HTR-8/SVneo (cell line): ENCODE results near the gene CCDC14.
A peak's percentile ranks its signal among the peaks of the same experiment; 100 is the strongest.
"Not testable (repeated sequence)": the region's sequence is repeated elsewhere in the genome, so short reads cannot be mapped to it uniquely, and the experiment has no call there.

Experiments
- DNase-seq: peaks from one replicate; pipeline ENCODE4 v3.0.0; 2011; ENCODE audit warnings: low spot score, mixed read lengths; ENCODE audit not compliant: insufficient read length
- FAIRE-seq: peaks from 2 replicates; lab custom pipeline; 2011; peaks lifted over from hg19 to GRCh38; lab: Jason Lieb, UNC

Gene CCDC14

GRCh38 chr3:123960781-123961507 is at the start of gene CCDC14:
Gene CCDC14 (minus strand): TSS chr3:123961229. CDS start chr3:123961173, 56 bp downstream.
- DNase-seq (peak; percentile 95), FAIRE-seq (peak; percentile 79)

GRCh38 chr3:124008321-124008720 is 47.3 kb upstream of the CCDC14 start:
- FAIRE-seq, result not testable (repeated sequence)

GRCh38 chr3:124007186-124007585 is 46.2 kb upstream of the CCDC14 start:
- DNase-seq (no peak), FAIRE-seq (no peak)

More at GRCh38 chr3:124008321-124008720, 47.3 kb upstream of the CCDC14 start:
- DNase-seq, result not testable (repeated sequence)

GRCh38 chr3:124002405-124003079 is 41.5 kb upstream of the CCDC14 start:
- not testable (repeated sequence) for FAIRE-seq, DNase-seq

- DNase-seq, result not testable (repeated sequence)
- FAIRE-seq, result peak; percentile 54
These were observed 40.3 kb upstream of the CCDC14 start for GRCh38 chr3:124001366-124001765.

GRCh38 chr3:123997543-123997942 is 36.5 kb upstream of the CCDC14 start:
- FAIRE-seq (no peak), DNase-seq (no peak)

GRCh38 chr3:123993818-123994217 is 32.8 kb upstream of the CCDC14 start:
- FAIRE-seq (no peak), DNase-seq (no peak)

- DNase-seq, result not testable (repeated sequence)
- peak; percentile 97 for FAIRE-seq
These were observed 30.9 kb upstream of the CCDC14 start, which contains the start of gene ROPN1 for GRCh38 chr3:123991730-123992588. Gene ROPN1 (minus strand): TSS chr3:123992124. CDS start chr3:123980481, 11,643 bp downstream.

- no peak for DNase-seq
- peak; percentile 36 for FAIRE-seq
These were observed 25.4 kb upstream of the CCDC14 start for GRCh38 chr3:123986427-123986826.

GRCh38 chr3:123984957-123985356 is 23.9 kb upstream of the CCDC14 start:
- DNase-seq, result no peak
- no peak for FAIRE-seq

GRCh38 chr3:123984350-123984749 is 23.3 kb upstream of the CCDC14 start:
- no peak for DNase-seq
- no peak for FAIRE-seq

- not testable (repeated sequence) for FAIRE-seq, DNase-seq
These were observed 20.3 kb upstream of the CCDC14 start for GRCh38 chr3:123981317-123981716.

- no peak for FAIRE-seq
- DNase-seq, result no peak
These were observed 19.5 kb upstream of the CCDC14 start for GRCh38 chr3:123980539-123980938.

- FAIRE-seq (peak; percentile 96), DNase-seq (peak; percentile 32)
These were observed 18.8 kb upstream of the CCDC14 start for GRCh38 chr3:123979525-123980501.

- not testable (repeated sequence) for FAIRE-seq, DNase-seq
These were observed 15.9 kb upstream of the CCDC14 start for GRCh38 chr3:123976904-123977303.

GRCh38 chr3:123976181-123976898 is 15.3 kb upstream of the CCDC14 start:
- DNase-seq, FAIRE-seq: not testable (repeated sequence)

- not testable (repeated sequence) for FAIRE-seq, DNase-seq
These were observed 14.0 kb upstream of the CCDC14 start for GRCh38 chr3:123975030-123975429.

GRCh38 chr3:123971406-123971805 is 10.4 kb upstream of the CCDC14 start:
- DNase-seq (no peak), FAIRE-seq (no peak)
